DND-41 (cell line): ENCODE data around the gene ADORA2A.

Experiments used
- EZH2 ChIP-seq: IDR thresholded peaks from 3 replicates; pipeline ENCODE4 v1.6.1; 2012; ENCODE audit warnings: borderline replicate concordance, low read depth, mild to moderate bottlenecking, moderate library complexity, low read length, inconsistent platforms; ENCODE audit not compliant: severe bottlenecking
- TF ChIP-seq, protein P1 (sequence below): IDR thresholded peaks from 2 replicates; pipeline ENCODE4 v1.5.1; 2012; ENCODE audit warnings: borderline replicate concordance, low read length, moderate library complexity, mild to moderate bottlenecking; ENCODE audit not compliant: poor library complexity, severe bottlenecking; ENCODE audit errors: extremely low read depth

DNA sequence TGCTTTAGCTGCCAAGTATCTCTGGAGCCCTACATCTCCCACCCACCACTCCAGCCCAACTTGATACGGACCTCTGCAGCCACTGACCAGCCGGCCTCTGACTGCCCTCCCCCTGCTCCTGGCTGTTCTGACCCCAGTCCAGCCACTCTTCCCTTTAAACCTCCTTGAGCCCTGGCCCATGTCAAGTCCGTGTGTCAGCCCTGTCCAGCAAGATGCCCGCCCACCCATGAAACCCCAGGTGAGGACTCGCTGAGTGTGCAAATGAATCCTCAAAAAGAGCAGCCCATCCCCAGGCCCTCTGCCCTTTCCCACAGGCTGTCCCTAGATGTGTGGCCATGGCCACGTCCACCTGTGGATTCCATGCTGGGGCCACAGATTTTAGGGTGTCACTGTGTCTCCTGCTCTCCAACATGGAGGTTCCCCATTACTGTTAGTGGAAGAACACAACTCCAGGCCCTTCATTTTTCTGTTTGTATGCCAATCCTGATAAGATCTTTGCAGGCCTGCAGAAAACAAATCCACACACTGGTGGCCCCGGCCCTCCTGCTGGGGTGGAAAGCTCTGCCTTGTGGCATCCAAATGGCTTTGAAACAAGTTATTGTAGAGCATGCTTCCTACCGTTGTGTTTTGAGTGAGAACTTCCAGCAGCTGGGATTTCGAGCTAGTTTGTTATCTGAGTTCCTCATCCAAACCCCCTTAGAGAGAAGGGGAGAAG is 22.7 kb upstream of the ADORA2A start:
- TF ChIP-seq, protein P1, sequence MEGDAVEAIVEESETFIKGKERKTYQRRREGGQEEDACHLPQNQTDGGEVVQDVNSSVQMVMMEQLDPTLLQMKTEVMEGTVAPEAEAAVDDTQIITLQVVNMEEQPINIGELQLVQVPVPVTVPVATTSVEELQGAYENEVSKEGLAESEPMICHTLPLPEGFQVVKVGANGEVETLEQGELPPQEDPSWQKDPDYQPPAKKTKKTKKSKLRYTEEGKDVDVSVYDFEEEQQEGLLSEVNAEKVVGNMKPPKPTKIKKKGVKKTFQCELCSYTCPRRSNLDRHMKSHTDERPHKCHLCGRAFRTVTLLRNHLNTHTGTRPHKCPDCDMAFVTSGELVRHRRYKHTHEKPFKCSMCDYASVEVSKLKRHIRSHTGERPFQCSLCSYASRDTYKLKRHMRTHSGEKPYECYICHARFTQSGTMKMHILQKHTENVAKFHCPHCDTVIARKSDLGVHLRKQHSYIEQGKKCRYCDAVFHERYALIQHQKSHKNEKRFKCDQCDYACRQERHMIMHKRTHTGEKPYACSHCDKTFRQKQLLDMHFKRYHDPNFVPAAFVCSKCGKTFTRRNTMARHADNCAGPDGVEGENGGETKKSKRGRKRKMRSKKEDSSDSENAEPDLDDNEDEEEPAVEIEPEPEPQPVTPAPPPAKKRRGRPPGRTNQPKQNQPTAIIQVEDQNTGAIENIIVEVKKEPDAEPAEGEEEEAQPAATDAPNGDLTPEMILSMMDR, result no peak
- TF ChIP-seq EZH2, result no peak
